ENCODE results near the gene CHSY1.

GRCh38 chr15:101250341-101250831 is 1.5 kb downstream of the CHSY1 start:
- TF ChIP-seq ZNF274 (IDR thresholded peaks at IDR 0.05; ENCODE audit: low read depth, low read length) = no peak
- TF ChIP-seq YY1 (IDR thresholded peaks at IDR 0.05; ENCODE audit: insufficient read depth, insufficient read length) = no peak
- TF ChIP-seq SUZ12 (IDR thresholded peaks at IDR 0.05; ENCODE audit: extremely low read depth, insufficient read depth, insufficient read length) = no peak
